ENCODE data around the gene ACSS3.

- TF ChIP-seq POLR2A (IDR thresholded peaks at IDR 0.05) = no peak
- peak; percentile 32 to 55 (median 48) for TF ChIP-seq CTCF (IDR thresholded peaks at IDR 0.05)
Measured at GRCh38 chr12:81257947-81258551, 180.2 kb downstream of the ACSS3 start.
